ENCODE data around the gene MCAM. TPM values are rescaled to one million over a fixed set of nuclear protein-coding genes. Genes with fewer than 3 reads are reported as not detected.
A peak's percentile ranks its signal among the peaks of the same experiment; 100 is the strongest.

Gene MCAM
- total and polyA plus RNA-seq, 2 donors (not counting 1 experiment from before 2014, with no cell fraction given), result 4.8 to 26.3 TPM

GRCh38 chr11:119361941-119362725 is 45.2 kb upstream of the MCAM start:
- Histone ChIP-seq H3K36me3 (ENCODE audit: control insufficient read depth, insufficient read depth, low read length) (no peaks in the 10 kb centered on the region), H3K9ac (ENCODE audit: insufficient read depth, low read length) (no peak overlapping the region), H4K20me1 (ENCODE audit: control insufficient read depth, extremely low read depth, insufficient read depth, low read length) (no peaks in the 10 kb centered on the region), H3K27me3 (ENCODE audit: control insufficient read depth, insufficient read depth, low read length) (peaks cover 2% of the 10 kb centered on the region), H3K27ac (ENCODE audit: insufficient read depth, low read length) (no peak overlapping the region), H3K4me1 (ENCODE audit: control insufficient read depth, extremely low read depth, insufficient read depth, low read length) (peaks cover 13% of the 10 kb centered on the region), H3K79me2 (ENCODE audit: control insufficient read depth, insufficient read depth, low read length) (no peaks in the 10 kb centered on the region), H3K4me2 (ENCODE audit: extremely low read depth, insufficient read depth, low read length) (no peak overlapping the region), H3K9me3 (ENCODE audit: control insufficient read depth, insufficient read depth, low read depth, low read length) (no peaks in the 10 kb centered on the region), H2AFZ (ENCODE audit: low read length) (no peak overlapping the region), H3K4me3 (replicated peaks in 1 of 4; ENCODE audit: control extremely low read depth in 1 of 4, insufficient read depth in 1 of 4, low read depth in 3 of 4, low read length in 4 of 4) (no peak overlapping the region)
- TF ChIP-seq EZH2 (IDR thresholded peaks at IDR 0.05; ENCODE audit: low read length, missing control alignments) (no peak), CTCF (conservative IDR thresholded peaks at IDR 0.05 in 1 of 2, IDR thresholded peaks at IDR 0.05 in 1 of 2; ENCODE audit: low read depth in 1 of 2, low read length in 2 of 2) (no peak)
- no peak for DNase-seq (ENCODE audit: low read depth in 2 of 2)

GRCh38 chr11:119361056-119361787 is 44.3 kb upstream of the MCAM start:
- H3K4me1 ChIP-seq (ENCODE audit: control insufficient read depth, extremely low read depth, insufficient read depth, low read length), result peaks cover 16% of the 10 kb centered on the region
- no peaks in the 10 kb centered on the region for H3K9me3 ChIP-seq (ENCODE audit: control insufficient read depth, insufficient read depth, low read depth, low read length)
- H2AFZ ChIP-seq (ENCODE audit: low read length), result no peak overlapping the region
- H3K27ac ChIP-seq (ENCODE audit: insufficient read depth, low read length), result no peak overlapping the region
- no peaks in the 10 kb centered on the region for H4K20me1 ChIP-seq (ENCODE audit: control insufficient read depth, extremely low read depth, insufficient read depth, low read length)
- peak; percentile 82 to 85 for DNase-seq (ENCODE audit: low read depth in 2 of 2)
- no peaks in the 10 kb centered on the region for H3K36me3 ChIP-seq (ENCODE audit: control insufficient read depth, insufficient read depth, low read length)
- no peak overlapping the region for H3K4me3 ChIP-seq (replicated peaks in 1 of 4; ENCODE audit: control extremely low read depth in 1 of 4, insufficient read depth in 1 of 4, low read depth in 3 of 4, low read length in 4 of 4)
- peaks cover 2% of the 10 kb centered on the region for H3K27me3 ChIP-seq (ENCODE audit: control insufficient read depth, insufficient read depth, low read length)
- no peak overlapping the region for H3K9ac ChIP-seq (ENCODE audit: insufficient read depth, low read length)
- TF ChIP-seq CTCF (conservative IDR thresholded peaks at IDR 0.05 in 1 of 2, IDR thresholded peaks at IDR 0.05 in 1 of 2; ENCODE audit: low read depth in 1 of 2, low read length in 2 of 2), result no peak
- TF ChIP-seq EZH2 (IDR thresholded peaks at IDR 0.05; ENCODE audit: low read length, missing control alignments), result no peak
- H3K79me2 ChIP-seq (ENCODE audit: control insufficient read depth, insufficient read depth, low read length), result no peaks in the 10 kb centered on the region
- no peak overlapping the region for H3K4me2 ChIP-seq (ENCODE audit: extremely low read depth, insufficient read depth, low read length)

- no peak overlapping the region for H3K4me3 ChIP-seq (replicated peaks in 1 of 4; ENCODE audit: control extremely low read depth in 1 of 4, insufficient read depth in 1 of 4, low read depth in 3 of 4, low read length in 4 of 4)
- no peak overlapping the region for H3K27ac ChIP-seq (ENCODE audit: insufficient read depth, low read length)
- no peaks in the 10 kb centered on the region for H3K27me3 ChIP-seq (ENCODE audit: control insufficient read depth, insufficient read depth, low read length)
- TF ChIP-seq CTCF (conservative IDR thresholded peaks at IDR 0.05 in 1 of 2, IDR thresholded peaks at IDR 0.05 in 1 of 2; ENCODE audit: low read depth in 1 of 2, low read length in 2 of 2), result no peak
- TF ChIP-seq EZH2 (IDR thresholded peaks at IDR 0.05; ENCODE audit: low read length, missing control alignments), result no peak
- no peaks in the 10 kb centered on the region for H3K79me2 ChIP-seq (ENCODE audit: control insufficient read depth, insufficient read depth, low read length)
- no peaks in the 10 kb centered on the region for H3K36me3 ChIP-seq (ENCODE audit: control insufficient read depth, insufficient read depth, low read length)
- H3K9me3 ChIP-seq (ENCODE audit: control insufficient read depth, insufficient read depth, low read depth, low read length), result no peaks in the 10 kb centered on the region
- H3K4me2 ChIP-seq (ENCODE audit: extremely low read depth, insufficient read depth, low read length), result no peak overlapping the region
- no peak overlapping the region for H3K9ac ChIP-seq (ENCODE audit: insufficient read depth, low read length)
- no peak for DNase-seq (ENCODE audit: low read depth in 2 of 2)
- no peak overlapping the region for H2AFZ ChIP-seq (ENCODE audit: low read length)
- no peaks in the 10 kb centered on the region for H4K20me1 ChIP-seq (ENCODE audit: control insufficient read depth, extremely low read depth, insufficient read depth, low read length)
- H3K4me1 ChIP-seq (ENCODE audit: control insufficient read depth, extremely low read depth, insufficient read depth, low read length), result peaks cover 11% of the 10 kb centered on the region
These were observed 42.7 kb upstream of the MCAM start for GRCh38 chr11:119359365-119360214.
